Measurements from ENCODE around the gene ADAMTSL3.
"Not testable (repeated sequence)": the region's sequence is repeated elsewhere in the genome, so short reads cannot be mapped to it uniquely, and the experiment has no call there.

ADAMTSL3 gene

GRCh38 chr15:83927704-83928391, 273.9 kb downstream of the ADAMTSL3 start:
- DNase-seq (ENCODE audit: low read depth): no peak

GRCh38 chr15:83928392-83928734, 274.4 kb downstream of the ADAMTSL3 start:
- no peak for DNase-seq (ENCODE audit: low read depth)

GRCh38 chr15:83928878-83929418, 275.0 kb downstream of the ADAMTSL3 start:
- no peak for DNase-seq (ENCODE audit: low read depth)

GRCh38 chr15:83929619-83930018, 275.7 kb downstream of the ADAMTSL3 start:
- no peak for DNase-seq (ENCODE audit: low read depth)

- DNase-seq (ENCODE audit: low read depth): no peak
These were observed 276.7 kb downstream of the ADAMTSL3 start for GRCh38 chr15:83930392-83931212.

GRCh38 chr15:83935774-83936173, 281.9 kb downstream of the ADAMTSL3 start:
- DNase-seq (ENCODE audit: low read depth): no peak

- DNase-seq (ENCODE audit: low read depth): no peak
These were observed 286.2 kb downstream of the ADAMTSL3 start for GRCh38 chr15:83940136-83940535.

GRCh38 chr15:83943043-83943442, 289.1 kb downstream of the ADAMTSL3 start:
- no peak for DNase-seq (ENCODE audit: low read depth)

GRCh38 chr15:83943849-83944404, 290.0 kb downstream of the ADAMTSL3 start:
- DNase-seq (ENCODE audit: low read depth): no peak

- DNase-seq (ENCODE audit: low read depth): no peak
These were observed 293.2 kb downstream of the ADAMTSL3 start for GRCh38 chr15:83947156-83947555.

- no peak for DNase-seq (ENCODE audit: low read depth)
These were observed 300.6 kb downstream of the ADAMTSL3 start for GRCh38 chr15:83954506-83954905.

GRCh38 chr15:83955806-83956265, 301.9 kb downstream of the ADAMTSL3 start:
- no peak for DNase-seq (ENCODE audit: low read depth)

GRCh38 chr15:83956887-83957286, 303.0 kb downstream of the ADAMTSL3 start:
- DNase-seq (ENCODE audit: low read depth): no peak

GRCh38 chr15:83959477-83959876, 305.6 kb downstream of the ADAMTSL3 start:
- no peak for DNase-seq (ENCODE audit: low read depth)

- no peak for DNase-seq (ENCODE audit: low read depth)
These were observed 306.4 kb downstream of the ADAMTSL3 start for GRCh38 chr15:83960192-83960829.

GRCh38 chr15:83961311-83961710, 307.4 kb downstream of the ADAMTSL3 start:
- no peak for DNase-seq (ENCODE audit: low read depth)

- DNase-seq (ENCODE audit: low read depth): not testable (repeated sequence)
These were observed 311.0 kb downstream of the ADAMTSL3 start for GRCh38 chr15:83964967-83965366.

- DNase-seq (ENCODE audit: low read depth): no peak
These were observed 316.5 kb downstream of the ADAMTSL3 start for GRCh38 chr15:83970295-83970890.

- no peak for DNase-seq (ENCODE audit: low read depth)
These were observed 318.1 kb downstream of the ADAMTSL3 start for GRCh38 chr15:83971992-83972391.

GRCh38 chr15:83973816-83974215, 319.9 kb downstream of the ADAMTSL3 start:
- DNase-seq (ENCODE audit: low read depth): no peak

- DNase-seq (ENCODE audit: low read depth): no peak
These were observed 324.1 kb downstream of the ADAMTSL3 start for GRCh38 chr15:83977992-83978391.

- no peak for DNase-seq (ENCODE audit: low read depth)
These were observed 324.7 kb downstream of the ADAMTSL3 start for GRCh38 chr15:83978588-83978987.

All from stimulated activated CD8-positive, alpha-beta memory T cell treated with anti-CD3 and anti-CD28 coated beads, Interleukin-12 subunit alpha, Interleukin-12 subunit beta, amount 100 ng/mL, for 4 hours (primary cell).